Fibroblast of pulmonary artery (primary cell): Measurements from ENCODE around the gene COX14.

ENCODE experiments used
- DNase-seq: peaks from one replicate; pipeline ENCODE4 v3.0.0-alpha.2; 2010; ENCODE audit warnings: low read depth
- H3K4me3 ChIP-seq: replicated peaks from 2 replicates; pipeline ENCODE4 v1.5.1; 2011; ENCODE audit warnings: low read depth, mild to moderate bottlenecking, control low read depth, low read length, moderate library complexity
- CTCF ChIP-seq: IDR thresholded peaks from 2 replicates; pipeline ENCODE4 v1.5.1; 2011; ENCODE audit warnings: mild to moderate bottlenecking, control low read depth, low read length, inconsistent platforms; ENCODE audit errors: missing control alignments

COX14 gene

DNA sequence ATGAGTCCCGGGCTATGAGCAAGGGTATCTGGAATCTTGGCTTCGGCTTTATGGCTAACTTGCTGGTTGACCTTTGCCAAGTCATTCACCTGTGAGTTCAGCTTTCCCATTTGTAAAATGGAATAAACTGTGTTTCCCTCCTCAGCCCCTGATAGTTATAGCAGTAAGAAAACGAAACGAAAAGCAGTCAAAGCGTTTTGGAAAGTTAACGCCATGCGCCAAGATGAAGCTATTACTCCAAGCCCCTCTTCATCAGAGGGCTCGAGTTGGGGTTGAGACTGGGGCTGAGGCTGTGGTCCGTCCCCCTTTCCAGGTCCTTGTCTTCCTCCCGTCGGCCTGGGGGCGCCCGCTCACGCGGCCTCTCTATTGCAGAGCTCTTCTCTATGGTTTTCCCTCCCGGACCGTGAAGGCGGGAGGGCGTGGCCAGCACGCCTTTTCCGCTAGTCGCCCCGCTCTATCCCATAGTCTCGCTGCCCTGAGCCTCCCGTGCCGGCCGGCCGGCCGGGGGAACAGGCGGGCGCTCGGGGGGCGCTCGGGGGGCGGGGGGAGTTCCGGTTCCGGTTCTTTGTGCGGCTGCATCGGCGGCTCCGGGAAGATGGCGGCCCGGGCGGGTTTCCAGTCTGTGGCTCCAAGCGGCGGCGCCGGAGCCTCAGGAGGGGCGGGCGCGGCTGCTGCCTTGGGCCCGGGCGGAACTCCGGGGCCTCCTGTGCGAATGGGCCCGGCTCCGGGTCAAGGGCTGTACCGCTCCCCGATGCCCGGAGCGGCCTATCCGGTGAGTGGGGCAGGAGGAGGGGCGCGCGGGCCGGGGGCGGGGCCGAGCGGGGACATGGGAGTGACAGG is 27.0 kb upstream of the COX14 start, which contains the start of gene SMARCD1:
Gene SMARCD1 (plus strand): TSS at position 568 of the 840 bp plus-strand sequence. CDS start 28 bp downstream, at position 596.
- TF ChIP-seq CTCF, result peak; percentile 55
- DNase-seq, result peak; percentile 92
- H3K4me3 ChIP-seq, result peak within 1 kb of the TSS; percentile 90

DNA sequence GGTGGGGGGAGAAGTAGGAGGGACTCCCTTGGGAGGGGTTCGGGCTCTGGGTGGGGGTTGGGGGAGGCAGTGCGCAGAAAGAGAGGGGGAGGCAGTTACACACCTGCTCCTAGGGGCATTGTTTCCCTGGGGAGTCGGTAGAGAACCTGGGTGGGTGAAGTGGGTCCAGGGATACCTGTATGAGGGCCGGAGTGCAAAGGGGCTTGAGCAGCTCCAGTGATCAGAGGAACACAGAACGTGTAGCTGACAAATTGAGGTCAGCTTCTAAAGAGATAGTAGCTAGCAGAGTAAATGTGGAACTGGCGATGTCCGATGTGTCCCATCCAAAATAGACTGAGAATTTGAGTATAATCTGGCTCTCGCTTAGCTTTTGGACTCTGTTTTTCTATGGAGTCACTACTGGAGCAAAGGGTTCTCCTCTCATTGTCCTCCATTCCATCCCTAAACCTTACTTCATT is 26.4 kb upstream of the COX14 start:
- no peak for DNase-seq
- peak overlapping the region; percentile 90 for H3K4me3 ChIP-seq
- TF ChIP-seq CTCF, result no peak

GRCh38 chr12:50086148-50086547 is 25.9 kb upstream of the COX14 start:
- TF ChIP-seq CTCF, result no peak
- no peak for DNase-seq
- peak overlapping the region; percentile 90 for H3K4me3 ChIP-seq

- DNase-seq, result no peak
- TF ChIP-seq CTCF, result no peak
- no peak overlapping the region for H3K4me3 ChIP-seq
Measured at GRCh38 chr12:50087151-50087550, 24.9 kb upstream of the COX14 start.

GRCh38 chr12:50087995-50088394 is 24.0 kb upstream of the COX14 start:
- no peak overlapping the region for H3K4me3 ChIP-seq
- TF ChIP-seq CTCF, result no peak
- DNase-seq, result peak; percentile 82

- H3K4me3 ChIP-seq, result no peak overlapping the region
- TF ChIP-seq CTCF, result peak; percentile 90
- DNase-seq, result peak; percentile 63
Measured at GRCh38 chr12:50088577-50089335, 23.3 kb upstream of the COX14 start.
